ENCODE measurements around the gene PRPF39.
"Not testable (repeated sequence)": the region's sequence is repeated elsewhere in the genome, so short reads cannot be mapped to it uniquely, and the experiment has no call there.

The PRPF39 gene, protein sequence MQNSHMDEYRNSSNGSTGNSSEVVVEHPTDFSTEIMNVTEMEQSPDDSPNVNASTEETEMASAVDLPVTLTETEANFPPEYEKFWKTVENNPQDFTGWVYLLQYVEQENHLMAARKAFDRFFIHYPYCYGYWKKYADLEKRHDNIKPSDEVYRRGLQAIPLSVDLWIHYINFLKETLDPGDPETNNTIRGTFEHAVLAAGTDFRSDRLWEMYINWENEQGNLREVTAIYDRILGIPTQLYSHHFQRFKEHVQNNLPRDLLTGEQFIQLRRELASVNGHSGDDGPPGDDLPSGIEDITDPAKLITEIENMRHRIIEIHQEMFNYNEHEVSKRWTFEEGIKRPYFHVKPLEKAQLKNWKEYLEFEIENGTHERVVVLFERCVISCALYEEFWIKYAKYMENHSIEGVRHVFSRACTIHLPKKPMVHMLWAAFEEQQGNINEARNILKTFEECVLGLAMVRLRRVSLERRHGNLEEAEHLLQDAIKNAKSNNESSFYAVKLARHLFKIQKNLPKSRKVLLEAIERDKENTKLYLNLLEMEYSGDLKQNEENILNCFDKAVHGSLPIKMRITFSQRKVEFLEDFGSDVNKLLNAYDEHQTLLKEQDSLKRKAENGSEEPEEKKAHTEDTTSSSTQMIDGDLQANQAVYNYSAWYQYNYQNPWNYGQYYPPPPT

DNA sequence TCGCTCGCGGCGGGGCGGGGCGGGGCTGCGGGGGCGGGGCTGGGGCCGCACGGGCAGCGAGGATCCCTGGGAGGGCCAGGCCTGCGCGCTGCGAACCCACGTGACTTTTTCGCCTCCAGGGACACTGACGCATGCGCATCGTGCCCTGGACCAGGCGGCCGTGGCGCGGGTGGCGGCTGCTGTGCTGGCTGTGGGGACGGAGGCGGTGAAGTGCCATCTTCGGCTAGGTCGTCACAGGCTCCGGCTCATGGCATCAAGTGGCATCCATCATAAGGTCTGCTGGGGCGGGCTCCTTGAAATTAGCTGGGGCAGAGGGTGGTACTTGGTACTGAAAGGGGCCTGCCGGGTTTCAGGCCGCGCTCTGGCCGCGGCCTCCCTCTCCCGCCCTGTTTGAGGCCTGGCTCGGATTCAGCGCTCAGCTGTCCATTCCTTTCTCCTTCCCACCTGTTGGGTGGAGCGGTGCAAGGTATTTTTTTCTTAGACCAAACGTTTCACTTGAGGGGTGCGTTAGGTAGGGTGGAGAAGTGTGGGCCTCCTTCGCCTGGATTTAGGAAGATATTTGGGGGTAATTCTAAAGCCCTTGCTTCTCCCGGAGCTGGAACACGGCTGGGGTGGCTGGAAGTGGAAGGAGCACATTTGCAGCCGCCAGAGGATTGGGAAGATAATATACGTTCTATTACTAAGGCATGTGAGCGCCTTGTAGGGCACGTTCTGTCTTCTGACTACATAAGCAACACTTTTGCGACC, at the start of gene PRPF39:
Gene PRPF39 (plus strand): TSS at position 141 of the 747 bp plus-strand sequence. CDS start 11,124 bp downstream, outside the sequence.
- peak; percentile 95 for DNase-seq

DNA sequence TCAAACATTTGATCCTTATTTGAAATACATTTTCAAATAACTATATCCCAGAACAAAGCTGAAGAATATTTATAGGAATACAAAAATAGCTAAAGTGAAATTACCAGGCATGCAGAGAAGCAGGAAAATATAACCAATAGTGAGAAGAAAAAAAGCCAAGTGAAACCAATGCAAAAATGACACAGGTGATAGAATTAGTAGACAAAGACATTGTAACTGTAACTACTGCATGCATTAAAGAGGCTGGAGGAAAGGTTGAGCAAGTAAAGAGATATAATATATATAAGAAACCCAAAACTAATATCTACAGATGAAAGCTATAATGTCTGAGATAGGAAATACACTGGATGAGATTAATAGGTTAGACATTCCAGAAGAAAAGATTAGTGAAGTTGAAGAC, 49.2 kb upstream of the PRPF39 start:
- DNase-seq: no peak

DNA sequence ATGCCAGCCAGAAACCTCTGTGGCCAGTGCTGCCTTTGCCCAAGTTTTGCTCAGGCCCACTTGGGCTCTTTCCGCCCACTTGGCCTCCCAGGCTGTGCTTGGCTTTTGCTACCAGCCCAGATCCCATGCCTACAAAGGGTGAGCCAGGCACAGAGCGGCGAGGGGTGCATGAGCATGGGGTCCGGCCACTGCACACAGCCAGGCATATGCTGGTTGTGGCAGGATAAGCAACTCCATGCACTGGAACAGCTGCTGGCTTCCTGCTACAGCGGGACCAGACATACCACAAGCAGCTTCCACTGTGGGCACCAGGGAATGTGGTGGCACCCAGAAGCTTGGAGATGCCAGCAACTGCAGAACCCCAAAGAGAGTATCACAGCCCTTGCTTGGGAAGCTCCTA, 45.7 kb upstream of the PRPF39 start:
- no peak for DNase-seq

DNA sequence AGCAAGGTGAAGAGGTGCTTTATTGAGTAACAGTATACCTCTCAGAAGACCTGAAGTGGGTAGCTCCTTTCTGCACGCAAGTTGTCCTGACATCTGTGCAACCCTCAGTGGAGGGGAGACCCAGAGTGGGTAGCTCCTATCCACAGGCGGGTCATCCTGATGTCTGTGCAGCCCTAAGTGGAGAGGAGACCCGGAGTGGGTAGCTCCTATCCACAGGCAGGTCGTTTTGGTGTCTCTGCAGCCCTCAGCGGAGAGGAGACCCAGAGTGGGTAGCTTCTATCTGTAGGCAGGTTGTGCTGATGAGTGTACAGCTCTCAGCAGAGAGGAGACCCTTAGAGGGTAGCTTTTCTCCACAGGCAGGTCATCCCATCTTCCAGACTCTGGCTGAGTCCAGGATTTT, 45.1 kb upstream of the PRPF39 start:
- DNase-seq: no peak

DNA sequence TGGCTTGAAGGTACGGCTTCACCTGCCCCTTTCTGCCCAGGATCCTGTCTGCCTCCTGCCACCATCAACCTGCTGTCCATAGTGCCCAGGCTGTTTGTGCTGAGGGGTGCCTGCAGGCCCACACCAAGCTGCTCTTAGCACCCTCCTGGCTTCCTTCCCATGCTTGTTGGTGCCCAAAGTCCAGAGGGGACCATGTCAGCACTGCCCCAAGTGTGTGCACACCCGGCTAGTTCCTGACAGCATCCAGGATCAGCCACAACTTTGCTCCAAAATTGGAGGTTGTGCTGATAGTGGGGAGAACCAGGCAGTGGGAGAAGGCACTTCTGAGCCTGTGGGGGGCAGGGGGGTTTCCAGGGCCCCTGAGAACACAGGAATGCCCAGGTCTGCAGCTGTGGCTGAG, 44.5 kb upstream of the PRPF39 start:
- no peak for DNase-seq

DNA sequence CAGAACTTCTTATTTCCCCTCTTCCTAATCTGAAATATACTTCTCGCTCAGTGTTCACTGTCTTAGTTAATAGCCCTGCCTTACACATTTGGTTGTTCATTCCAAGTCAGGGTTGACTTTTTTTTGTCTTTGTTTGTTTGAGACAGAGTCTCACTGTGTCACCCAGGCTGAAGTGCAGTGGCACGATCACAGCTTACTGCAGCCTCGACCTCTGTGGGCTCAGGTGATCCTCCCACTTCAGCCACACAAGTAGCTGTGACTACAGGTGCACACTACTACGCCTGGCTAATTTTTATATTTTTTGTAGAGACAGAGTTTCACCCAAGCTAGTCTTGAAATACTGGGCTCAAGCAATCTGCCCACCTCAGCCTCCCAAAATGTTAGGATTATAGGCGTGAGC, 42.3 kb upstream of the PRPF39 start:
- no peak for DNase-seq

DNA sequence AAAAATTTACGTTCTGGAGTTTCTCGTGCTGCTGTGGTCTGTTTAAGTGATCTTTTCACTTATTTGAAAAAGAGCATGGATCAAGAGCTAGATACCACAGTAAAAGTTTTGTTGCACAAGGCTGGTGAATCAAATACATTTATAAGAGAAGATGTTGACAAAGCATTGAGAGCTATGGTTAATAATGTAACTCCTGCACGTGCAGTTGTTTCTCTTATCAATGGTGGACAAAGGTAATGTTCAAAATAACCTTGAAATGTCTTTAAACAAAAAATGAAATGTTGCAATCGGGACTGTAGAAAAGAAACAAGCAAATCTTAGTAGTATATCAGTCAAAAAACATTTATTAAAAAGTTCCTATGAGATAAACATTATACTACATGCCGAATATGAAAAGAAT, 39.3 kb upstream of the PRPF39 start:
- no peak for DNase-seq

DNA sequence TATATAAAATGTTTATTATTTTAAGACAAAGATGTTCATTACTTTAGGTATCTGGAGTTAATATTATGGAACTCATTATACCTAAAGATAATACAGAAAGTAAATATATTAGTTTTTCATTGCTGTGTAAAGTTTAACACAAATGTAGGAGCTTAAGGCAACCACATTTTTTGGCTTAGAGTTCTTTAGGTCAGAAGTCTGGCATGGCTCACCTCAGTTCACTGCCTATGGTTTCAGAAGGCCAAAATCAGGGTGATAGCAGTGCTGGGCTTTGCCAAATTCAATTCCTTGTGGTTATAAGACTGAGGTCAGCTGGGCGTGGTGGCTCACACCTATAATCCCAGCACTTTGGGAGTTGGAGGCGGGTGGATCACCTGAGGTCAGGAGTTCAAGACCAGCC, 35.5 kb upstream of the PRPF39 start:
- DNase-seq: no peak

DNA sequence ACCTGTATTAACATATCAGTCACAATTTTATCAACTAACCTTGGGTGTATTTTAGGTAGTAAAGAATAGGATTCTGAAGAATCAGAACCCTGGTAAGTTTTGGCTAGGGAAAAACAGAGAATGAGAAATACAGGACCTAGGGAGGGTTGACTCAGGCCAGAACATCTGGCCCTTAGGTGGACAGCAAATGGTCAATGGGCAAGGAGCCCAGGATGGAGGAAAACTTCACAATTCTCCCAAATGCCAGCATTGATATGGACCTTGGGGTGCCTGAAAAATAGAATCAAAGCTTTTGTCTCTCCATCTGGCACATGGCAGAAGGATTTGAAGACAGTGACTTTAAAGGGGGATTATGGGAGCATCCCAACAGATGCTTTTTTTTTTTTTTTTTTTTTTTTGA, 32.7 kb upstream of the PRPF39 start:
- DNase-seq: no peak

DNA sequence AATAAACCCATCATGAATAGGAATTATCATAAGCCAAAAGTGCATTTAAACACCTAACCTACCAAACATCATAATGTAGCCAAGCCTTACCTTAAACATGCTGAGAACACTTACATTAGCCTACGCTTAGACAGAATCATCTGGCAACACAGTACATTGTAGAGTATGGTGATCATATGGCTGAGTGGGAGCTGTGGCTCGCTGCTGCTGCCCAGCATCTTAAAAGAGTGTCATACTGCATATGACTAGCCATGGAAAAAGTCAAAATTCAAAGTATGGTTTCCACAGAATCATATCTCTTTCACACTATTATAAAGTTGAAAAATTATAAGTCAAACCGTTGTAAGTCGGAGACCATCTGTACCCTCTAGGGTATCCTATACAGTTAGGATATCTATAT, 32.0 kb upstream of the PRPF39 start:
- DNase-seq: no peak

DNA sequence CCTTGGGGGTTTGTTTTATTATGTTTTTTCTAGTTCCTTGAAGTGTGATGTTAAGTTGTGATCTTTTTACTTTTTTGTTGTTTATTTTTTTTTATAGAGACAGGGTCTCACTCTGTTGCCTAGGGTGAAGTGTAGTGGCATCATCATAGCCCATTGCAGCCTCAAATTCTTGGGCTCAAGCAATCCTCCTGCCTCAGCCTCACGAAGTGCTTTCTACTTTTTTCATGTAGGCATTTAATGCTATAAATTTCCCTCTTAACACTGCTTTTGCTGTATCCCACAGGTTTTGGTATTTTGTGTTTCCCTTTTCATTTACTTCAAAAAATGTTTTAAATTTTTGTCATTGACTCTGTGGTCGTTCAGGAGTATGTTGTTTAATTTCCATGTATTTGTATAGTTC, 26.6 kb upstream of the PRPF39 start:
- DNase-seq: no peak

DNA sequence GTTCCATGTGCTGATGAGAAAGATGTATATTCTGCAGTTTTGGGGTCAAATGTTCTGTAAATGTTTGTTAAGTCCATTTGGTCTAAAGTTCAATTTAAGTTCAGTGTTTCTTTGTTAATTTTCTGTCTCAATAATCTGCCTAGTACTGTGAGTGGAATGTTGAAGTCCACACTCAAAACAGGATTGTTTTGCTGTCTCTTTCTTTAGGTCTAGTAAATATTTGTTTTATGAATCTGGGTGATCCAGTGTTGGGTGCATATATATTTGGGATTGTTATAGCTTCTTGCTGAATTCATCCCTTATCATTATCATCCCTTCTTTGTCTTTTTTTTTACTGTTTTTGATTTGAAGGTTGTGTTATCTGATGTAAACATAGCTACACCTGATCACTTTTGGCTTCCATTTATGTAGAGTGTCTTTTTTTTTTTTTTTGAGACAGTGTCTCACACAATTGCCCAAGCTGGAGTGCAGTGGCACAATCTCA, 26.0 kb upstream of the PRPF39 start:
- no peak for DNase-seq

DNA sequence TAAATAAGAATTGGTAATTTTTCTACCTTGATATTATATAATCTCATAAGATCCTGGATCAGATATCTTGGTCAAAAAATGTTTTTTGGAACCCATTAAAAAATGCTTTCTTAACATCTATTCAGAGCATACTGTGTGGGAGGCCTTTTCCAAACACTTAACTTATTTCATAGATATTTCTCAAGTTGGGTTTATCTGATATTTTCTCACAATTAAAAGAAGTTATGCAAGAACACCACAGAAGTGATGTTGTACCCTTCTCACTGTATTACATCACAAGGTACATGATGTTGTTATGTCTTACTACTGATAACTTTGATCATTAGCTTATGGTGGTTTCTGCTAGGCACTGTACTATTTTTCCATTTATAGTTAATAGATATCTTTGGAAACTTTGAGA, 23.4 kb upstream of the PRPF39 start:
- no peak for DNase-seq

DNA sequence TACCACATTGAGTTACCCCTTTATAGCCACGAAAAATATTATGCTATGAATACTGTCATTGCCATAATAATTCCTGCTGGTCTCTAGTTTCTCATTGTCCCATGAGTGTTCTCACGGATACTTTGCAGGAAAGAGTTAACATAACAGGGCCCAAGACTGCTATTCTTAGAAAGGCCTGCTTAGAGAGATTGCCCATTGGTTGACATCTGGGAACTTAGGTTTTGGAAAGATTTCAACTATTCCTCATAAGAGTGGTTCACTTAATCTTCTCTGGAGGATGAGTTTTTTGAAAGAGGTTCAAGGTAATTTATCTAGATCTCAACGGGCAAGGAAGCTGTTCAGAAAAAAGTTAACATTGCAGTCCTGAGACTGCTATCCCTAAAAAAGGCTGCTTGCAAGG, 18.4 kb upstream of the PRPF39 start:
- no peak for DNase-seq

DNA sequence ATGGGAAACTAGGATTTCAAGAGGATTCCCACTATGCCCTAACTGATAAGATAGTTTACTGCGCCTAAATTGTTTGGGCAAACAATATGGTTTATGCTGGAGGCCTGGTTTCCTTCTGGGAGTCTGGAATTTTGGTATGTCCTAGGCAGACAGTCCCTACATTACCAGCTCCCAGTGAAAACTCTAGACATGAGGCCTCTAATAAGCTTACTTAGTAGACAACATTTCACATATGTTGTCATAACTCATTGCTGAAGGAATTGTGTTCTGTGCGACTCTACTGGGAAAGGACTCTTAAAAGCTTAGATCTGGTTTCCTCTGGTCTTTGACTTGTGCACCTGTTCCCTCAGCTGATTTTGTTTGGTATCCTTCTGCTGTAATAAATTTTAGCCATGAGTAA, 18.0 kb upstream of the PRPF39 start:
- no peak for DNase-seq

DNA sequence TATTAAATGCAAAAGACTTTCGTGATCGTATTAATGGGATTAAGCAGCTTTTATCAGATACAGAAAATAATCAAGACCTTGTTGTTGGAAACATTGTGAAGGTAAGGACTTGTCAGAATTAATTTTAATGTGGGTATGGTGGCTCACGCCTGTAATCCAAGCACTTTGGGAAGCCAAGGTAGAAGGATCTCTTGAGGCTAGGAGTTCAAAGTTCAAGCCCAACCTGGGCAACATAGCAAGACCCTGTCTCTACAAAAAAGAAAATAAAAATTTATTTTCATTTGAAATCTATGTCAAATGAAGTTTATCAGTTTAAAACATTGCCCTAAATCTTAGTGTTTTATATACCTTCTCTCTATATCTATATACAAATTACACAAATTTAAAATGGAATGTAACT, 17.2 kb upstream of the PRPF39 start:
- DNase-seq: no peak

DNA sequence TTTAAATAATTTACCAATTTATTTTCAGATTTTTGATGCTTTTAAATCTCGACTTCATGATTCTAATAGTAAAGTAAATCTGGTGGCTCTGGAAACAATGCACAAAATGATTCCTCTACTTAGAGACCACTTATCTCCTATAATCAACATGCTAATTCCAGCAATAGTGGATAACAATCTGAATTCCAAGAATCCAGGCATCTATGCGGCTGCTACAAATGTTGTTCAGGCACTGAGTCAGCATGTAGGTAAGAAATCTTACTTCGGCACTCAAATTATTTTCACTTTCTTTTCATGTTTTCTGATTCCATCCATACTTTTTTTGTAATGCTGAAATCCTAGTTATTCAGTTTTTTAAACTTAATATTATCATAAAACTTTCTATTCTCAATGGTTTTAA, 15.5 kb upstream of the PRPF39 start:
- DNase-seq: no peak

DNA sequence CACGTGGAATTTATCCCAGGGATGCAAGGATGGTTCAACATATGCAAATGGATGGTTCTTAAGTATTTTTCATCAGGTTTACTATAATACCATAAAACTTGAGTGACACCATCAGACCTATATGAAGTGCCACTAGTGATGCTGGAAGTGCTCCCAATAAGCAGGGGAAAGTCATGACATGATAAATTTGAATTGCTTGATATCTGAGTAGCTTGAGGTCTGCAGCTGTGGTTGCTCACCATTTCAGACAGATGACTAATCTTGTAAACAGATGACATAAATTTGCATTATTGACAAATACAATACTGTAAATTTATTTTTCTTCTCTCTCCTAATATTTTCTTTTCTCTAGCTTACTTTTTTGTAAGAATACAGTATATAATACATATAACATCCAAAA, 13.7 kb upstream of the PRPF39 start:
- DNase-seq: no peak

DNA sequence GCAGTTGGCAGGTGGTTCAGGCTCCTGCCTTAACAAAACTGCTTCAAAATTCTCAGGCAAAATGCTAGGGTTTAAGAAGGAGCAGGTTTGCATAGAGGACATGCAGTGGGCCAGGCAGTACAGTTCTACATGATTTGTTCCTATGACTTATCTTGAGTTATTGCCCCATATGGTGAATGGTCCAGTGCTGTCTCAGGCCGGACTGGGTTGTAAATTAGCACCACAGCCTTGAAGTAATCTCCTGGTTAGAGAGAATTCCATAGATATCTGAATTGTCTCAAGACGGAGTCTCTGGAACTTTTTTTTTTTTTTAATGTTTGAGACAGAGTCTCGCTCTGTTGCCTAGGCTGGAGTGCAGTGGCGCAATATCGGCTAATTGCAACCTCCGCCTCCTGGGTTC, 11.8 kb upstream of the PRPF39 start:
- DNase-seq: no peak

DNA sequence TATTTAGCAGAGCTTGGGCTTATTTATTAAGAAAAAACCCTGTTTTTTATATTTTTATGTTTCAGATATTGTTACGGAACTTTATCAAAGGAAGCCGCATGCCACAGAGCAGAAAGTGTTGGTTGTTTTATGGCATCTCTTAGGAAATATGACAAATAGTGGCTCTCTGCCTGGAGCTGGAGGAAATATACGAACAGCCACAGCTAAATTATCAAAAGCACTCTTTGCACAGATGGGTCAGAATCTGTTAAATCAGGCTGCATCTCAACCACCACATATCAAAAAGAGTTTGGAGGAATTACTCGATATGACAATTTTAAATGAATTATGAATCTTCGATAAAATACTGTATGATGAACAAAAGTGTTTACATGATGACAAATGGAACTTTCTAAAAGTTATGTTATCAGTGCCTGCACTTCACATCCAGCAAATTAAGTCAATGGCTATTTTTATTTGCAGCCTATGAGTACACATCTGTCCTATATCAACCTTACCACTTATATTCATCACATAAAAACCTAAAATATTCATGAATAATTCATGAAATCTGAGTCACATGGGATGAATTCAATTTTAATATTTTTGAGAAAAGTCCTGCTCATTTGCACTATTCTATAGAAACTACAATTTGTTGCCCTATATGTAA, 10.6 kb upstream of the PRPF39 start:
- DNase-seq: no peak

DNA sequence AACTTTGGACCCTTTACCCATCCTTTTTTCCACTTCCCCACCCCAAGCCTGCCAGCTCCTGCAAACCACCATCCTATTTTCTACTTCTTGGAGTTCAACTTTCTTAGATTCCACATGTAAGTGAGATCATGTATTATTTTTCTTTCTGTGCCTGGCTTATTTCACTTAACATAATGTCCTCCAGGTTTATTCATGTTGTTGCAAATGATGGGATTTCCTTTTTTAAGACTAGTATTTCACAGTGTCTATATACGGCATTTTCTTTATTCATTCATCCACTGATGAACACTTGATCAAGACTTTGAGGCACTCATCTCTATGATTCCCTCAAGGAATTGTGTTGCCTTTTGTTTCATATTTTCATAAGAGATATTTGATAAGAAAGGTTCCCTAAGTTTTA, 5.6 kb upstream of the PRPF39 start:
- no peak for DNase-seq

DNA sequence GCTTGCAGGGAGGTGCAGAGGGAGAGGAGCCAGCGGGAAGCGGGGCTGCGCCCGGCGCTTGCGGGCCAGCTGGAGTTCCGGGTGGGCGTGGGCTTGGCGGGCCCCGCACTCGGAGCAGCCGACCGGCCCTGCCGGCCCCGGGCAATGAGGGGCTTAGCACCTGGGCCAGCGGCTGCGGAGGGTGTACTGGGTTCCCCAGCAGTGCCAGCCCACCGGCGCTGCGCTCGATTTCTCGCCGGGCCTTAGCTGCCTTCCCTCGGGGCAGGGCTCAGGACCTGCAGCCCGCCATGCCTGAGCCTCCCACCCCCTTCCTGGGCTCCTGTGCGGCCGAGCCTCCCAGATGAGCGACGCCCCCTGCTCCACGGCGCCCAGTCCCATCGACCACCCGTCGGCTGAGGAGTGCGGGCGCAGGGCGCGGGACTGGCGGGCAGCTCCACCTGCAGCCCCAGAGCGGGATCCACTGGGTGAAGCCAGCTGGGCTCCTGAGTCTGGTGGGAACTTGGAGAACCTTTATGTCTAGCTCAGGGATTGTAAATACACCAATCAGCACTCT, 3.4 kb upstream of the PRPF39 start:
- DNase-seq: not testable (repeated sequence)

DNA sequence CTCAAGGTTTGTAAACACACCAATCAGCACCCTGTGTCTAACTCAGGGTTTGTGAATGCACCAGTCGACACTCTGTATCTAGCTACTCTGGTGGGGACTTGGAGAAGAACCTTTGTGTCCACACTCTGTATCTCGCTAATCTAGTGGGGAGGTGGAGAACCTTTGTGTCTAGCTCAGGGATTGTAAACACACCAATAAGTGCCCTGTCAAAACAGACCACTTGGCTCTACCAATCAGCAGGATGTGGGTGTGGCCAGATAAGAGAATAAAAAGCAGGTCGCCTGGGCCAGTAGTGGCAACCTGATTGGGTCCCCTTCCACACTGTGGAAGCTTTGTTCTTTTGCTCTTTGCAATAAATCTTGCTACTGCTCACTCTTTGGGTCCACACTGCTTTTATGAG, 2.8 kb upstream of the PRPF39 start:
- not testable (repeated sequence) for DNase-seq

Data from NCI-H2171 treated with DMSO at 0.1 percent for 48 hours (cell line).